SH-SY5Y (cell line): Measurements from ENCODE around the gene PDLIM7.

Source experiments
- GATA2 ChIP-seq: IDR thresholded peaks from 2 replicates; pipeline ENCODE4 v1.6.1; 2011; ENCODE audit warnings: mild to moderate bottlenecking, low read depth, low read length
- GATA3 ChIP-seq: IDR thresholded peaks from 2 replicates; pipeline ENCODE4 v1.6.1; 2011; ENCODE audit warnings: low read depth, mild to moderate bottlenecking, low read length, moderate library complexity

DNA sequence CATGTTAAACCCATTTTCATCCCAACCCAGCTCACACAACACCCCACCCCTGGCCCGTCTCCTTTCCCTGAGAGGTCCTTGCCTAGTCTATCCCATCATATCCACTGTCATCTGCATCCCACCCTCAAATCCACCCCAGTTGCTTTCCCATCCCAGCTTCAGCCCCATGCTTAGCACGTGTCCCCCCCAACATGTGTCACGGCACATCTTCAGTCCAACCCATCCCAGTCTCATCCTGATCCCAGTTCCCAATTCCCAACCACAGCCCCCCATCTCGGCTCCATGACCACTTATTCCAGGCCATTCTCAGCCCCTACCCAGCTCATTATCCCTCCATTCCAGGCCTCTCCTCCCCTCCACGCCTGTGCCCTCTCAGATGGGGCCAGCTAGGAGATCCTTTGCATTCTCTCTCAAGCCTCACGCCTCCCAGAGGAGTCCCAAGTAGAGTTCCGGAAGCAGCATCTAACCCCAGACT is 23.4 kb downstream of the PDLIM7 start:
- TF ChIP-seq GATA2: no peak
- TF ChIP-seq GATA3: no peak
